GM12874 (cell line): Measurements from ENCODE around the gene SETD7.

Experiments
- CTCF ChIP-seq: IDR thresholded peaks from 2 replicates; pipeline ENCODE4 v1.5.1; 2011; ENCODE audit warnings: low read depth, mild to moderate bottlenecking, control low read depth, low read length, moderate library complexity; ENCODE audit not compliant: insufficient read depth

The SETD7 gene

DNA sequence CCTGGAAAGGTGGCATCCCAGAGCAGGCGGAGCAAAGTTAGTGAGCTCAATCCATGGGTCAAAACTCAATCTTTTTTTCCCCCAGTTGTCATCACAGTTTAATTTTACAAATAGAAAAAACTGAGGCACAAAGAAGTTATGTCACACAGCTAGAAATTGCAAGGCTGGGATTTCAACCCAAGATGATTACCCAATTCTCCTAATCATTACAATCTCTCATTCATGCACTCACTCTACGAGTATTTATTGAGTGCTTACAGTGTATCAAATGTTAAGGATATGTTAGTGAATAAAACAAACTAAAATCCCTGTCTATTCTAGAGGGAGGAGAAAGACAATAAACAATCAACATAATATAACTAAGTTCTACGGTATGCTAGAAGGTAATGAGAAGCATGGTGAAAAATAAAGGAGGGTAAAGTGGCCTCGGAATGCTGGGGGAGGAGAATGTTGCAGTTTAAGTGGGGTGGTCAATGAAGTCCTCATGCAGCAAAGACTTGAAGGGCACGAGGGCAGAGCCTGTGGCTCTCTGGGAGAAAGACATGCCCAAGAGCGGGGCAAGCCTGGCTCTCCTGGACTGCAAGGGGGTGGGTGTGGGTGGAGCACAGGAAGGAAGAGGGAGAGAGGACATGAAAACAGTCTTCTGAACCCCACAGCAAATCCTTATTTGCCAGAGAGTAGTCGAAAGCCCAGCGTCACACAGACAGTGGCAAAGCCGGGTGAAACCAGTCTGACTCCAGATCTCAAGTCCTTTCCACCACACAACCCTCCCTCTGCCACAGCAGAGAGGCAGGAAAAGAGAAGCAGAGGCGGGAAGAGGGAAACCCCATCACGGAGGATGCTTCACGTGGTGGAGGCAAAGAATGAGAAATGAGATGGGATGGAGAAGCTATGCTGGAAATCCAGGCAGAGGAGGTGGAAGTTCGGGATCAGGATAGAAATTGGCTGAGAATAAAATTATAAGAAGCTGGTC, 53.8 kb downstream of the SETD7 start:
- no peak for TF ChIP-seq CTCF

GRCh38 chr4:139501527-139501926, 54.5 kb downstream of the SETD7 start:
- no peak for TF ChIP-seq CTCF

DNA sequence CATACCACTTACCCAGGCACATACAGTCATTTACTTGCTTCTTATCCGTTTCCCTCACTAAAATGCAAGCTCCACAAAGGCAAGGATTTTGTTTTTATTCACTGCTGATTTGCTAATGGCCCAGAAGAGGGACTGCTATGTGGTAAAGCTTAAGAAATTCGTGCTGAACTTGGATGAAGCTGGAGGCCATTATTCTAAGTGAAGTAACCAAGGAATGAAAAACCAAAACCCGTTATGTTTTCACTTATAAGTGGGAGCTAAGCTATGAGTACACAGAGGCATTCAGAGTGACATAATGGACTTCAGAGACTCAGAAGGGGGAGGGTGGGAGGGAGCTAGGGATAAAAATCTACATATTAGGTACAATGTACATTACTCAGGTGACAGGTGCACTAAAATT, 54.9 kb downstream of the SETD7 start:
- TF ChIP-seq CTCF, result no peak

DNA sequence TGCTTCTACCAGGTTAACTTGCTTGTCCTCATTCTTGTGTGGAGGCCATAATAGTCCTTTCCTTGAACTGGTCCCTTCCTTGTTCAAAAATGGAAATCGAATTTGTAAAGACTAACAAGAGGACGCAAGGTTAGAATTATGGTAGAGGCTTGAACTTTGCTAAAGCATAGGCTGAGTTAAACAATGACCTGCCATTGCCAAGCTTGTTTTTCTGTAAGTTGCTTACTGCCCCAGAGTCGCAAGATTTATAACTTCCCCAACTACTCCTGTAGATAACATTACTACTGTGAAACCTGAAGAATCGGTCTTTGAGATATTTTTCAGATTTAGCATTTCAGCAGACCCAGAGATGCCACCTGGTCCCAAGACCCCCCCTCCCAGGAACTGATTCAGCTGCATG, 56.8 kb downstream of the SETD7 start:
- no peak for TF ChIP-seq CTCF

DNA sequence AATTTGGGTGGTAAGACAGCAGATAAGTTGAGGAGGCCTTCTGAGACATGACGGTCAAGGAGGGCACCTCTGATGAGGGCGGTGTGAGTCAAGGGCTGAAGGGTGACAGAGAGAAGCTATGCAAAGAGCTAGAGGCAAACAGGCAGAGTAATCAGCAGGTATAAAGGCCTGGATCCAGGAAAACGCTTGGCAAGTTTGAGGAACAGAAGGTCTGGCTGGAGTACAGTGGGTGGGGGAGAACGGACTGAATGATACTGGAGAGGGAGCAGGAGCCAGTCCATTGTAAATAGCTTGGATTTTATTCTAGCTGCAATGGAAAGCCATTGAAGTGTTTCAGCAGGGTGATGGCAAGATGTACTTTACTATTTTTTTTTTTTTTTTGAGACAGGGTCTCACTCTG, 62.8 kb downstream of the SETD7 start:
- TF ChIP-seq CTCF, result no peak

DNA sequence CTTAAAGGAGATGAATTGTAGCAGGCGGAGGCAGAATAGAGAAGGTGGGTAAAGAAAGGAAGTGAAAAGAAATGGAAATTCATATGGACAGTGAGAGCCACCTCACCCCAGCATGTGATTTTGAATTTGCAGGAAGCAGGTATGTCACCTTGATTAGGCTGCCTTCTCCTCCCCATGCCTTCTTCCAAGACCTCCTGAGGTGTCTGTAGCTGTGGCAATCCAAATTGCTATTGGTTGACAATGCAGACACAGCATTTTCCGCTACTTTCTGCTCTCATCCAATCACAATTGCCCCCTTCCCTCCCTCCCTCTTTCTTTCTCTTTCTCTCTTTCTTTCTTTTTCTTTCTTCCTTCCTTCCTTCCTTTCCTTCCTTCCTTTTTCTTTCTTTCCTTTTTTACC, 63.6 kb downstream of the SETD7 start:
- no peak for TF ChIP-seq CTCF

- no peak for TF ChIP-seq CTCF
Observed at GRCh38 chr4:139489638-139490037, 66.4 kb downstream of the SETD7 start.
